Natural killer cell (primary cell): ENCODE measurements around the gene ERCC6L. TPM values are rescaled to one million over a fixed set of nuclear protein-coding genes. Genes with fewer than 3 reads are reported as not detected.

ENCODE experiments used
- ATAC-seq, 3 donors: fragments of 150-1000 bp in 2 of 3; fragments of 200-7000 bp in 1 of 3; cut with Tn5 transposase; 1 replicate in 1 of 3; 2 replicates in 2 of 3; pipeline ENCODE4 v1.10.0; 2021; ENCODE audit warnings: mild to moderate bottlenecking in 2 of 3, moderate library complexity in 2 of 3
- DNase-seq, 2 donors: peaks; one replicate each; pipeline versions ENCODE4 v3.0.0 to v3.0.0-alpha.2; 2013 to 2021; ENCODE audit warnings: mixed read lengths in 1 of 2
- H3K27ac ChIP-seq: one replicate; pipeline ENCODE4 v1.5.1; 2013; ENCODE audit warnings: mild to moderate bottlenecking, low read length
- H3K27me3 ChIP-seq: one replicate; pipeline ENCODE4 v1.6.1; 2013; ENCODE audit warnings: low read length; ENCODE audit not compliant: control insufficient read depth, insufficient read depth
- H3K36me3 ChIP-seq: one replicate; pipeline ENCODE4 v1.6.1; 2013; ENCODE audit warnings: low read length; ENCODE audit not compliant: control insufficient read depth, insufficient read depth
- H3K4me1 ChIP-seq: one replicate; pipeline ENCODE4 v1.6.1; 2013; ENCODE audit warnings: low read length; ENCODE audit not compliant: control insufficient read depth, insufficient read depth
- H3K4me3 ChIP-seq: one replicate; pipeline ENCODE4 v1.5.1; 2013; ENCODE audit warnings: low read length
- H3K9me3 ChIP-seq: one replicate; pipeline ENCODE4 v1.6.1; 2013; ENCODE audit warnings: low read length; ENCODE audit not compliant: control insufficient read depth, insufficient read depth
- H3K27ac Mint-ChIP-seq, 2 donors: one replicate each; pipeline ENCODE4 v1.8.0; 2022; ENCODE audit warnings: mild to moderate bottlenecking in 2 of 2, mixed read lengths in 2 of 2, moderate library complexity in 1 of 2
- H3K27me3 Mint-ChIP-seq, 2 donors: one replicate each; pipeline ENCODE4 v1.8.0; 2022; ENCODE audit warnings: low read depth in 2 of 2, mixed read lengths in 2 of 2
- H3K36me3 Mint-ChIP-seq: one replicate; pipeline ENCODE4 v1.8.0; 2022; ENCODE audit warnings: mixed read lengths
- H3K4me1 Mint-ChIP-seq, 2 donors: one replicate each; pipeline ENCODE4 v1.8.0; 2022; ENCODE audit warnings: mixed read lengths in 2 of 2
- H3K4me3 Mint-ChIP-seq: one replicate; pipeline ENCODE4 v1.8.0; 2022; ENCODE audit warnings: mild to moderate bottlenecking, moderate library complexity, mixed read lengths
- H3K9me3 Mint-ChIP-seq, 2 donors: one replicate each; pipeline ENCODE4 v1.8.0; 2022; ENCODE audit warnings: mixed read lengths in 2 of 2
- CTCF ChIP-seq: fragments of 200-600 bp; IDR thresholded peaks from one replicate; pipeline ENCODE4 v1.8.0; 2022; ENCODE audit warnings: antibody characterized with exemption
- WGBS: methylation state at CpG from one replicate; pipeline ENCODE4 v1.1.7; 2013; ENCODE audit warnings: missing lambda C conversion rate; ENCODE audit not compliant: insufficient coverage; 5-methylcytosine and 5-hydroxymethylcytosine counted together
- intact Hi-C: fragments of 100-400 bp; cut with micrococcal nuclease; formaldehyde crosslinking; loops from one replicate; pipeline ENCODE4 v1.14.2; 2022
- total RNA-seq, 4 donors: library from RNA; stranded (reverse); fragments of 120-200 nt in 1 of 4; gene quantifications; one replicate each; pipeline versions ENCODE4 v1.2.3 to v1.2.4, GENCODE V29; 2013 to 2022

ERCC6L gene
- total RNA-seq, 3 donors from 2014 or later (not counting 1 experiment from before 2014, with no cell fraction given), result 0.13 to 0.54 (median 0.28) TPM

- H3K4me3 Mint-ChIP-seq, result no peak overlapping the region
- Histone ChIP-seq H3K9me3 (no peaks in the 10 kb centered on the region), H3K27me3 (no peaks in the 10 kb centered on the region), H3K4me3 (no peak overlapping the region), H3K27ac (no peak overlapping the region), H3K4me1 (no peaks in the 10 kb centered on the region), H3K36me3 (no peaks in the 10 kb centered on the region)
- DNase-seq, result no peak
- H3K4me1 Mint-ChIP-seq, result no peaks in the 10 kb centered on the region
- intact Hi-C loops, result no loop called here
- no peaks in the 10 kb centered on the region for H3K9me3 Mint-ChIP-seq
- H3K27me3 Mint-ChIP-seq, result peaks cover 0 to 16% of the 10 kb centered on the region in 2 donors
- no peak overlapping the region for H3K27ac Mint-ChIP-seq
- no peak for ATAC-seq
- WGBS, result 84% methylated on average over 10 of the region's 10 CpGs
- H3K36me3 Mint-ChIP-seq, result no peaks in the 10 kb centered on the region
- no peak for TF ChIP-seq CTCF
Measured at GRCh38 chrX:72159769-72160168, 79.1 kb downstream of the ERCC6L start.

GRCh38 chrX:72158773-72159172 lies 80.1 kb downstream of the ERCC6L start:
- Mint-ChIP-seq H3K27me3 (peaks cover 0 to 16% of the 10 kb centered on the region in 2 donors), H3K4me1 (no peaks in the 10 kb centered on the region), H3K27ac (no peak overlapping the region), H3K9me3 (no peaks in the 10 kb centered on the region), H3K36me3 (no peaks in the 10 kb centered on the region), H3K4me3 (no peak overlapping the region)
- no peaks in the 10 kb centered on the region for H3K9me3 ChIP-seq
- ATAC-seq, result no peak
- no peak for TF ChIP-seq CTCF
- no peaks in the 10 kb centered on the region for H3K4me1 ChIP-seq
- DNase-seq, result no peak
- H3K36me3 ChIP-seq, result no peaks in the 10 kb centered on the region
- intact Hi-C loops, result no loop called here
- WGBS, result 85% methylated on average over 3 of the region's 3 CpGs
- no peak overlapping the region for H3K4me3 ChIP-seq
- no peak overlapping the region for H3K27ac ChIP-seq
- no peaks in the 10 kb centered on the region for H3K27me3 ChIP-seq

Other genes with a start within 250 kb of the ERCC6L start
- 1 to 10 TPM; 1.3 to 1.8 (median 1.7) TPM for gene RTL5, start 107.1 kb downstream of the ERCC6L start, total RNA-seq
- gene PIN4, start 57.3 kb downstream of the ERCC6L start, total RNA-seq, result 1 to 10 TPM; 5.6 to 6.2 (median 5.9) TPM
- gene RPS4X, start 38.2 kb upstream of the ERCC6L start, total RNA-seq, result 100 to 1,000 TPM; 611 to 754 (median 650) TPM
- gene CITED1, start 66.9 kb upstream of the ERCC6L start, total RNA-seq, result under 1 TPM in 1 of 3 donors, not detected in 2; 0.49 TPM